OCI-LY7 (cell line): ENCODE results near the gene PALLD. TPM values are rescaled to one million over a fixed set of nuclear protein-coding genes. Genes with fewer than 3 reads are reported as not detected.

Source experiments
- BruUV-seq: library from RNA; stranded (reverse); fragments of 400-500 nt; replicated peaks from 2 replicates; lab custom pipeline; 2021; lab: Mats Ljungman, UMichigan
- CTCF ChIA-PET: fragments of 300-600 bp; sonication (Branson Sonifier 250); formaldehyde crosslinking; loops from one replicate; lab custom pipeline; 2022; ENCODE audit warnings: antibody characterized with exemption; ENCODE audit not compliant: unreplicated experiment; lab: Charles Lee
- POLR2A ChIA-PET: fragments of 300-600 bp; sonication (Branson Sonifier 250); formaldehyde crosslinking; loops from one replicate; lab custom pipeline; 2022; ENCODE audit warnings: antibody characterized with exemption; lab: Charles Lee
- DNase-seq: peaks from one replicate; pipeline ENCODE4 v3.0.0-alpha.2; 2015; ENCODE audit warnings: low spot score
- H2AFZ ChIP-seq: fragments of 200-600 bp; sonication (generic), shearing (Covaris generic); 2 replicates; pipeline ENCODE4 v1.6.1; 2014; ENCODE audit warnings: mild to moderate bottlenecking, antibody characterized with exemption, low read length, moderate library complexity
- H3K27ac ChIP-seq: fragments of 200-600 bp; sonication (generic); 2 replicates; pipeline ENCODE4 v1.5.1; 2014; ENCODE audit warnings: mixed run types, low read depth, mild to moderate bottlenecking, moderate library complexity, low read length, inconsistent platforms; ENCODE audit not compliant: poor library complexity, severe bottlenecking
- H3K36me3 ChIP-seq: fragments of 200-600 bp; sonication (generic); 2 replicates; pipeline ENCODE4 v1.6.1; 2014; ENCODE audit warnings: mild to moderate bottlenecking, antibody characterized with exemption, low read length, moderate library complexity, mixed read lengths; ENCODE audit not compliant: insufficient read depth
- H3K4me1 ChIP-seq: fragments of 200-600 bp; sonication (generic); 2 replicates; pipeline ENCODE4 v1.5.1; 2014; ENCODE audit warnings: mild to moderate bottlenecking, low read length; ENCODE audit not compliant: insufficient read depth, poor library complexity, severe bottlenecking
- H3K4me2 ChIP-seq: fragments of 200-600 bp; sonication (generic); 2 replicates; pipeline ENCODE4 v1.6.1; 2014; ENCODE audit warnings: mild to moderate bottlenecking, low read length
- H3K4me3 ChIP-seq: fragments of 200-600 bp; sonication (generic); 2 replicates; pipeline ENCODE4 v1.5.1; 2014; ENCODE audit warnings: mild to moderate bottlenecking, low read depth, low read length; ENCODE audit not compliant: poor library complexity, severe bottlenecking
- H3K79me2 ChIP-seq: fragments of 200-600 bp; sonication (generic); 2 replicates; pipeline ENCODE4 v1.6.1; 2016; ENCODE audit warnings: low read depth, mild to moderate bottlenecking, low read length, moderate library complexity, mixed read lengths; ENCODE audit not compliant: insufficient read depth
- H3K9me2 ChIP-seq: fragments of 200-600 bp; sonication (generic); 2 replicates; pipeline ENCODE4 v1.6.1; 2016; ENCODE audit warnings: mild to moderate bottlenecking, low read length, mixed read lengths; ENCODE audit not compliant: insufficient read depth
- H3K9me3 ChIP-seq: fragments of 200-600 bp; sonication (generic); 2 replicates; pipeline ENCODE4 v1.6.1; 2014; ENCODE audit warnings: mild to moderate bottlenecking, mixed run types, low read length, mixed read lengths
- H4K20me1 ChIP-seq: fragments of 200-600 bp; sonication (generic); 2 replicates; pipeline ENCODE4 v1.6.1; 2014; ENCODE audit warnings: mild to moderate bottlenecking, antibody characterized with exemption, low read length, moderate library complexity, mixed read lengths; ENCODE audit not compliant: insufficient read depth
- EZH2phosphoT487 ChIP-seq: fragments of 200-600 bp; sonication (generic); IDR thresholded peaks from 2 replicates; pipeline ENCODE4 v1.6.1; 2018; ENCODE audit warnings: low read depth, borderline replicate concordance, mild to moderate bottlenecking, mixed run types, antibody characterized with exemption, low read length, moderate library complexity, mixed read lengths
- intact Hi-C: fragments of 100-400 bp; cut with micrococcal nuclease; formaldehyde crosslinking; loops from one replicate; pipeline ENCODE4 v1.10.0; 2022; ENCODE audit not compliant: unreplicated experiment
- total RNA-seq, 2 experiments: library from RNA; depleted of rRNA in 1 of 2; stranded (reverse); fragments of >200 nt in 1 of 2; shearing (Covaris generic) in 1 of 2; gene quantifications; 2 replicates each; pipeline ENCODE4 v1.2.3, GENCODE V29; 2014 to 2022
- TF ChIP-seq, protein P1 (sequence below): fragments of 200-600 bp; sonication (generic); conservative IDR thresholded peaks from 2 replicates; pipeline ENCODE4 v1.5.1; 2014; ENCODE audit warnings: mild to moderate bottlenecking, antibody characterized with exemption, low read length, moderate library complexity, mixed read lengths

The PALLD gene
- total RNA-seq, 2 experiments from 2014 or later = 0.73 to 2.8 TPM

DNA sequence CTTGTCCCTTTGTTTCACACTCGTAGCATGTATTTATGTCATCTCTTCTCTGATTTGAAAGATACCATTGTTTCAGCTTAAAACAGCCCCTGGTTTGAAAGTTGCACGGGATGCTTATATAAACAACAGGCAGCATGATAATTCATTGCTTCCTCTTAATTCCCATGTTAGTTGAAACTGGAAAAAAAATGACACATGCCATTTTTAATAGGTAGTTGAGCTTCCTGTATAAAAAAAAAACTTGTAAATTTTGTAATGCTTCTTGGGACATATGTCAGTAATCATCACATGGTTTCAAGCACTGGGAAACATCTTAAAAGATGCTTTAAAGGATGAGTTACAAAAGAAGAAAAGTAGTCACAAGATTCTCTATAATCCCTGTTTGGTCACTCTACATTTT is 243.0 kb downstream of the PALLD start:
- Histone ChIP-seq H3K4me3 (no peak overlapping the region), H3K4me1 (no peaks in the 10 kb centered on the region), H3K4me2 (no peak overlapping the region), H3K36me3 (no peaks in the 10 kb centered on the region), H4K20me1 (no peaks in the 10 kb centered on the region), H3K79me2 (no peaks in the 10 kb centered on the region), H3K27ac (no peak overlapping the region), H3K9me2 (no peaks in the 10 kb centered on the region), H3K9me3 (no peaks in the 10 kb centered on the region), H2AFZ (no peak overlapping the region)
- TF ChIP-seq EZH2phosphoT487 = no peak
- TF ChIP-seq, protein P1, sequence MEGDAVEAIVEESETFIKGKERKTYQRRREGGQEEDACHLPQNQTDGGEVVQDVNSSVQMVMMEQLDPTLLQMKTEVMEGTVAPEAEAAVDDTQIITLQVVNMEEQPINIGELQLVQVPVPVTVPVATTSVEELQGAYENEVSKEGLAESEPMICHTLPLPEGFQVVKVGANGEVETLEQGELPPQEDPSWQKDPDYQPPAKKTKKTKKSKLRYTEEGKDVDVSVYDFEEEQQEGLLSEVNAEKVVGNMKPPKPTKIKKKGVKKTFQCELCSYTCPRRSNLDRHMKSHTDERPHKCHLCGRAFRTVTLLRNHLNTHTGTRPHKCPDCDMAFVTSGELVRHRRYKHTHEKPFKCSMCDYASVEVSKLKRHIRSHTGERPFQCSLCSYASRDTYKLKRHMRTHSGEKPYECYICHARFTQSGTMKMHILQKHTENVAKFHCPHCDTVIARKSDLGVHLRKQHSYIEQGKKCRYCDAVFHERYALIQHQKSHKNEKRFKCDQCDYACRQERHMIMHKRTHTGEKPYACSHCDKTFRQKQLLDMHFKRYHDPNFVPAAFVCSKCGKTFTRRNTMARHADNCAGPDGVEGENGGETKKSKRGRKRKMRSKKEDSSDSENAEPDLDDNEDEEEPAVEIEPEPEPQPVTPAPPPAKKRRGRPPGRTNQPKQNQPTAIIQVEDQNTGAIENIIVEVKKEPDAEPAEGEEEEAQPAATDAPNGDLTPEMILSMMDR = no peak
- intact Hi-C loops = no loop called here
- DNase-seq = no peak
- BruUV-seq = no TSS peak
- CTCF ChIA-PET = no interaction called here
- POLR2A ChIA-PET = no interaction called here

DNA sequence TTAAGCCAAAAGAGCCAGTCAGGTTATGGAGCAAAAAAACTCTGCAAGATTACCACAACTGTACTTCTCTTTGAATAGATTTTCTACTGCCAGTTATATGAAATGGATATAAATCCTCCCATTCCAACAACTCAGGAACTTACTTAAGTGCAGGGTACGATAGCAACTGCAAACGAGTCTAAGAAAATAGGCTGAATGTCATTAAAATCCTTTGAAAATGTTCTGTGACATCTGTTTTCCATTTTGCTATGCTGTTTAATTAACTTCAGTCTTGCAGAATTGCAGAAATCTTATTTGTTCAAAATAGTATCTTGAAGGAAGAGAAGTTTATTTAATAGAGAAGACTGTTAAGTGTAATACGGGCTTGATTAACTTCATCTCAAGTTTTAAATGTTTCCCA is 243.8 kb downstream of the PALLD start:
- H3K36me3 ChIP-seq = no peaks in the 10 kb centered on the region
- H3K9me3 ChIP-seq = no peaks in the 10 kb centered on the region
- ChIA-PET POLR2A (no interaction called here), CTCF (no interaction called here)
- H3K9me2 ChIP-seq = no peaks in the 10 kb centered on the region
- H3K4me3 ChIP-seq = no peak overlapping the region
- H3K27ac ChIP-seq = no peak overlapping the region
- H3K4me1 ChIP-seq = no peaks in the 10 kb centered on the region
- H3K4me2 ChIP-seq = no peak overlapping the region
- H3K79me2 ChIP-seq = no peaks in the 10 kb centered on the region
- no peak overlapping the region for H2AFZ ChIP-seq
- no TSS peak for BruUV-seq
- no peaks in the 10 kb centered on the region for H4K20me1 ChIP-seq
- intact Hi-C loops = no loop called here
- no peak for TF ChIP-seq EZH2phosphoT487
- TF ChIP-seq, protein P1 = no peak
- no peak for DNase-seq

DNA sequence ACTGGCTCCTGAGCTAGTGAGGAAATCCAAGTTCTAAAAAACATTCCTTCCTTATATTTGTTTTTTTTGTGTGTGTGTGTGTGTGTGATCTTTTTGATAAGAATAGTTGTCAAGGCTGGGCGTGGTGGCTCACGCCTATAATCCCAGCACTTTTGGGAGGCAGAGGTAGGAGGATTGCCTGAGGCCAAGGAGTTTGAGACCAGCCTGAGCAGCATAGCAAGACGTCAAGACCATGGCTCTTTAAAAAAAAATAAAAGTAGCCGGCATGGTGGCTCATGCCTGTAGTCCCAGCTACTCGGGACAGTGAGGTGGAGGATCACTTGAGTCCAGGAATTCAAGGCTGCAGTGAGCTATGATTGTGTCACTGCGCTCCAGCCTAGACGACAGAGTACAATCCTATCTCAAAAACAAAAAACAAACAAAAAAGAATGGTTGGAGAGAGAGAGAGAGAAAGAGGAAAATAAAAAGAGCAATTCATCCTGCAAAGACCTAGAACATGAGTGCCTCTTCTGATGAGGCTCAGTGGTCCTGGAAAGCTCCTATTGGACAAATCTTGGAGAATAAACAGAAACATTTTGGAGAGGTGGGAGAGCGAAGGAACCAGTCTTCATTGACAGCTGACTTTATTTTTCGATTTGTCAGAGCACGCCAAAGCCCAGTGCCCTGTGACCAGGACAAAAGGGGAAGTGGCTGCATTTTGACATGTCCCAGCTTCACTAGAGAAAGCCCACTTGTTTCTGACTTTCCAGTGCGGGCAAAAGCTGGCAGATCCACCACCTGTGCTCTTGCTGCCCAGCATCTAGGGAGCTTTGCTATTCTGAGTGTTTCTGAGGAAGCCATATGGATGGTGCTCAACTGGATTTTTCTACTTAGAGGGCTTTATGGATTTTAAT is 244.7 kb downstream of the PALLD start:
- Histone ChIP-seq H3K36me3 (no peaks in the 10 kb centered on the region), H3K27ac (no peak overlapping the region), H4K20me1 (no peaks in the 10 kb centered on the region), H3K9me2 (no peaks in the 10 kb centered on the region), H3K9me3 (no peaks in the 10 kb centered on the region), H3K79me2 (no peaks in the 10 kb centered on the region), H3K4me3 (no peak overlapping the region), H3K4me1 (no peaks in the 10 kb centered on the region), H3K4me2 (no peak overlapping the region), H2AFZ (no peak overlapping the region)
- no peak for TF ChIP-seq EZH2phosphoT487
- TF ChIP-seq, protein P1 = no peak
- no peak for DNase-seq
- intact Hi-C loops = no loop called here
- ChIA-PET CTCF (interaction anchor here (0.6 kb wide), 1 partner anchor 220 kb away, joined by 3 read pairs; no protein-coding TSS in a partner anchor), POLR2A (no interaction called here)
- BruUV-seq = no TSS peak
